Activated naive CD8-positive, alpha-beta T cell treated with anti-CD3 and anti-CD28 coated beads for 36 hours (primary cell): ENCODE measurements around the gene ACKR1. TPM values are rescaled to one million over a fixed set of nuclear protein-coding genes. Genes with fewer than 3 reads are reported as not detected.
A peak's percentile ranks its signal among the peaks of the same experiment; 100 is the strongest.

ENCODE experiments used
- DNase-seq: peaks from one replicate; pipeline ENCODE4 v3.0.0; 2021
- H3K27ac Mint-ChIP-seq: one replicate; pipeline ENCODE4 v1.8.0; 2022; ENCODE audit warnings: mild to moderate bottlenecking, moderate library complexity, mixed read lengths
- H3K27me3 Mint-ChIP-seq: one replicate; pipeline ENCODE4 v1.8.0; 2022; ENCODE audit warnings: mild to moderate bottlenecking, mixed read lengths
- H3K36me3 Mint-ChIP-seq: one replicate; pipeline ENCODE4 v1.8.0; 2021; ENCODE audit warnings: mild to moderate bottlenecking, mixed read lengths
- H3K4me1 Mint-ChIP-seq: one replicate; pipeline ENCODE4 v1.8.0; 2021; ENCODE audit warnings: mixed read lengths
- H3K4me3 Mint-ChIP-seq: one replicate; pipeline ENCODE4 v1.8.0; 2022; ENCODE audit warnings: mild to moderate bottlenecking, moderate library complexity, mixed read lengths
- H3K9me3 Mint-ChIP-seq: one replicate; pipeline ENCODE4 v1.8.0; 2022; ENCODE audit warnings: mixed read lengths
- total RNA-seq, 2 experiments: library from RNA; stranded (reverse); gene quantifications; one replicate each; pipeline ENCODE4 v1.2.3, GENCODE V29; 2021

The ACKR1 gene
- total RNA-seq, 2 experiments from 2014 or later: not detected

- no peaks in the 10 kb centered on the region for H3K9me3 Mint-ChIP-seq
- H3K36me3 Mint-ChIP-seq: no peaks in the 10 kb centered on the region
- no peak overlapping the region for H3K27ac Mint-ChIP-seq
- H3K27me3 Mint-ChIP-seq: peaks cover 54% of the 10 kb centered on the region
- H3K4me3 Mint-ChIP-seq: no peak overlapping the region
- peaks cover 40% of the 10 kb centered on the region for H3K4me1 Mint-ChIP-seq
- DNase-seq: no peak
These were observed 550 bp downstream of the ACKR1 start for GRCh38 chr1:159205225-159205624.

GRCh38 chr1:159206110-159206509 is 1.4 kb downstream of the ACKR1 start:
- Mint-ChIP-seq H3K4me3 (no peak overlapping the region), H3K27me3 (peaks cover 55% of the 10 kb centered on the region), H3K36me3 (no peaks in the 10 kb centered on the region), H3K4me1 (peaks cover 36% of the 10 kb centered on the region), H3K27ac (no peak overlapping the region), H3K9me3 (no peaks in the 10 kb centered on the region)
- DNase-seq: no peak

- no peaks in the 10 kb centered on the region for H3K9me3 Mint-ChIP-seq
- no peak overlapping the region for H3K4me3 Mint-ChIP-seq
- H3K27ac Mint-ChIP-seq: no peak overlapping the region
- H3K27me3 Mint-ChIP-seq: peaks cover 61% of the 10 kb centered on the region
- DNase-seq: no peak
- H3K36me3 Mint-ChIP-seq: no peaks in the 10 kb centered on the region
- H3K4me1 Mint-ChIP-seq: peaks cover 34% of the 10 kb centered on the region
These were observed 2.4 kb downstream of the ACKR1 start for GRCh38 chr1:159207080-159207479.

- H3K27ac Mint-ChIP-seq: no peak overlapping the region
- H3K9me3 Mint-ChIP-seq: no peaks in the 10 kb centered on the region
- peaks cover 64% of the 10 kb centered on the region for H3K27me3 Mint-ChIP-seq
- no peaks in the 10 kb centered on the region for H3K36me3 Mint-ChIP-seq
- H3K4me1 Mint-ChIP-seq: peaks cover 33% of the 10 kb centered on the region
- no peak for DNase-seq
- H3K4me3 Mint-ChIP-seq: no peak overlapping the region
These were observed 3.1 kb downstream of the ACKR1 start for GRCh38 chr1:159207774-159208173.

- Mint-ChIP-seq H3K4me3 (no peak overlapping the region), H3K36me3 (no peaks in the 10 kb centered on the region), H3K4me1 (peaks cover 33% of the 10 kb centered on the region), H3K9me3 (no peaks in the 10 kb centered on the region), H3K27ac (no peak overlapping the region), H3K27me3 (peaks cover 64% of the 10 kb centered on the region)
- no peak for DNase-seq
These were observed 3.6 kb downstream of the ACKR1 start for GRCh38 chr1:159208175-159208825.

GRCh38 chr1:159209061-159209460 is 4.4 kb downstream of the ACKR1 start:
- no peak for DNase-seq
- peaks cover 32% of the 10 kb centered on the region for H3K4me1 Mint-ChIP-seq
- H3K27me3 Mint-ChIP-seq: peaks cover 67% of the 10 kb centered on the region
- H3K9me3 Mint-ChIP-seq: no peaks in the 10 kb centered on the region
- no peak overlapping the region for H3K4me3 Mint-ChIP-seq
- no peaks in the 10 kb centered on the region for H3K36me3 Mint-ChIP-seq
- no peak overlapping the region for H3K27ac Mint-ChIP-seq

- peaks cover 65% of the 10 kb centered on the region for H3K27me3 Mint-ChIP-seq
These were observed 6.9 kb downstream of the ACKR1 start for GRCh38 chr1:159211331-159212136.

GRCh38 chr1:159212596-159212995 is 7.9 kb downstream of the ACKR1 start:
- no peak overlapping the region for H3K4me3 Mint-ChIP-seq
- no peak overlapping the region for H3K27ac Mint-ChIP-seq
- H3K4me1 Mint-ChIP-seq: peaks cover 14% of the 10 kb centered on the region
- DNase-seq: no peak
- no peaks in the 10 kb centered on the region for H3K9me3 Mint-ChIP-seq
- no peaks in the 10 kb centered on the region for H3K36me3 Mint-ChIP-seq
- H3K27me3 Mint-ChIP-seq: peaks cover 61% of the 10 kb centered on the region

More at GRCh38 chr1:159211331-159212136, 6.9 kb downstream of the ACKR1 start:
- Mint-ChIP-seq H3K4me3 (no peak overlapping the region), H3K27ac (no peak overlapping the region), H3K9me3 (no peaks in the 10 kb centered on the region), H3K4me1 (peaks cover 24% of the 10 kb centered on the region), H3K36me3 (no peaks in the 10 kb centered on the region)
- peak; percentile 51 for DNase-seq

GRCh38 chr1:159214149-159214760 is 9.6 kb downstream of the ACKR1 start:
- DNase-seq: peak; percentile 22
- no peaks in the 10 kb centered on the region for H3K36me3 Mint-ChIP-seq
- H3K27ac Mint-ChIP-seq: no peak overlapping the region
- peaks cover 6% of the 10 kb centered on the region for H3K4me1 Mint-ChIP-seq
- H3K4me3 Mint-ChIP-seq: no peak overlapping the region
- H3K9me3 Mint-ChIP-seq: no peaks in the 10 kb centered on the region
- H3K27me3 Mint-ChIP-seq: peaks cover 49% of the 10 kb centered on the region

- H3K36me3 Mint-ChIP-seq: no peaks in the 10 kb centered on the region
- peaks cover 19% of the 10 kb centered on the region for H3K27me3 Mint-ChIP-seq
- DNase-seq: no peak
- peaks cover 2% of the 10 kb centered on the region for H3K4me1 Mint-ChIP-seq
- no peak overlapping the region for H3K27ac Mint-ChIP-seq
- H3K4me3 Mint-ChIP-seq: no peak overlapping the region
- no peaks in the 10 kb centered on the region for H3K9me3 Mint-ChIP-seq
These were observed 14.3 kb downstream of the ACKR1 start for GRCh38 chr1:159218649-159219636.

- Mint-ChIP-seq H3K27ac (no peak overlapping the region), H3K4me3 (no peak overlapping the region), H3K36me3 (no peaks in the 10 kb centered on the region), H3K4me1 (no peaks in the 10 kb centered on the region), H3K9me3 (no peaks in the 10 kb centered on the region), H3K27me3 (peaks cover 20% of the 10 kb centered on the region)
- DNase-seq: no peak
These were observed 17.6 kb downstream of the ACKR1 start for GRCh38 chr1:159222075-159222865.

GRCh38 chr1:159223004-159223403 is 18.3 kb downstream of the ACKR1 start:
- no peak overlapping the region for H3K27ac Mint-ChIP-seq
- H3K9me3 Mint-ChIP-seq: no peaks in the 10 kb centered on the region
- H3K4me1 Mint-ChIP-seq: no peaks in the 10 kb centered on the region
- peaks cover 20% of the 10 kb centered on the region for H3K27me3 Mint-ChIP-seq
- no peak for DNase-seq
- no peak overlapping the region for H3K4me3 Mint-ChIP-seq
- no peaks in the 10 kb centered on the region for H3K36me3 Mint-ChIP-seq

GRCh38 chr1:159228554-159228953 is 23.9 kb downstream of the ACKR1 start:
- Mint-ChIP-seq H3K36me3 (no peaks in the 10 kb centered on the region), H3K27me3 (peaks cover 24% of the 10 kb centered on the region), H3K27ac (no peak overlapping the region), H3K4me3 (no peak overlapping the region), H3K9me3 (no peaks in the 10 kb centered on the region), H3K4me1 (no peaks in the 10 kb centered on the region)
- DNase-seq: no peak
